Suprapubic skin (tissue), 4 donors: ENCODE measurements around the gene KREMEN2.

Source experiments
- POLR2A ChIP-seq, 2 donors: fragments of 450-650 bp; IDR thresholded peaks; one replicate each; pipeline ENCODE4 v1.6.1; 2017; ENCODE audit warnings: antibody characterized with exemption in 2 of 2, mild to moderate bottlenecking in 2 of 2, moderate library complexity in 2 of 2
- POLR2AphosphoS5 ChIP-seq, 3 donors: sonication (generic); formaldehyde crosslinking; IDR thresholded peaks; one replicate each; pipeline ENCODE4 v1.6.1; 2017; ENCODE audit warnings: antibody characterized with exemption in 3 of 3
- TF ChIP-seq, protein P1 (sequence below), 2 donors: fragments of 200-600 bp in 1 of 2; fragments of 450-650 bp in 1 of 2; sonication (generic) in 1 of 2; IDR thresholded peaks; one replicate each; pipeline ENCODE4 v1.5.1; 2016 to 2019; ENCODE audit warnings: antibody characterized with exemption in 2 of 2, mild to moderate bottlenecking in 1 of 2, moderate library complexity in 1 of 2

- TF ChIP-seq POLR2A (IDR thresholded peaks at IDR 0.05) (no peak), POLR2AphosphoS5 (IDR thresholded peaks at IDR 0.05) (no peak)
- TF ChIP-seq, protein P1, sequence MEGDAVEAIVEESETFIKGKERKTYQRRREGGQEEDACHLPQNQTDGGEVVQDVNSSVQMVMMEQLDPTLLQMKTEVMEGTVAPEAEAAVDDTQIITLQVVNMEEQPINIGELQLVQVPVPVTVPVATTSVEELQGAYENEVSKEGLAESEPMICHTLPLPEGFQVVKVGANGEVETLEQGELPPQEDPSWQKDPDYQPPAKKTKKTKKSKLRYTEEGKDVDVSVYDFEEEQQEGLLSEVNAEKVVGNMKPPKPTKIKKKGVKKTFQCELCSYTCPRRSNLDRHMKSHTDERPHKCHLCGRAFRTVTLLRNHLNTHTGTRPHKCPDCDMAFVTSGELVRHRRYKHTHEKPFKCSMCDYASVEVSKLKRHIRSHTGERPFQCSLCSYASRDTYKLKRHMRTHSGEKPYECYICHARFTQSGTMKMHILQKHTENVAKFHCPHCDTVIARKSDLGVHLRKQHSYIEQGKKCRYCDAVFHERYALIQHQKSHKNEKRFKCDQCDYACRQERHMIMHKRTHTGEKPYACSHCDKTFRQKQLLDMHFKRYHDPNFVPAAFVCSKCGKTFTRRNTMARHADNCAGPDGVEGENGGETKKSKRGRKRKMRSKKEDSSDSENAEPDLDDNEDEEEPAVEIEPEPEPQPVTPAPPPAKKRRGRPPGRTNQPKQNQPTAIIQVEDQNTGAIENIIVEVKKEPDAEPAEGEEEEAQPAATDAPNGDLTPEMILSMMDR (IDR thresholded peaks at IDR 0.05) = no peak
These were observed 7.5 kb upstream of the KREMEN2 start for GRCh38 chr16:2956579-2956956.
